NB4 (cell line): Measurements from ENCODE around the gene SLC25A26.

Experiments used
- DNase-seq: peaks from one replicate; pipeline ENCODE4 v3.0.0; 2010; ENCODE audit warnings: low read depth
- H3K4me3 ChIP-seq: one replicate; pipeline ENCODE4 v1.5.1; 2011; ENCODE audit warnings: mild to moderate bottlenecking, low read depth, low read length, moderate library complexity
- MYC ChIP-seq: IDR thresholded peaks from 2 replicates; pipeline ENCODE4 v1.6.1; 2011; ENCODE audit warnings: low read depth, low read length
- POLR2A ChIP-seq: IDR thresholded peaks from 2 replicates; pipeline ENCODE4 v1.6.1; 2011; ENCODE audit warnings: mild to moderate bottlenecking; ENCODE audit not compliant: insufficient read length; ENCODE audit errors: extremely low read depth
- TF ChIP-seq, protein P1 (sequence below): IDR thresholded peaks from one replicate; pipeline ENCODE4 v1.5.1; 2012; ENCODE audit warnings: low read depth, low read length
- TF ChIP-seq, protein P2 (sequence below): IDR thresholded peaks from 2 replicates; pipeline ENCODE4 v1.6.1; 2011; ENCODE audit warnings: low read depth, low read length

Gene SLC25A26

DNA sequence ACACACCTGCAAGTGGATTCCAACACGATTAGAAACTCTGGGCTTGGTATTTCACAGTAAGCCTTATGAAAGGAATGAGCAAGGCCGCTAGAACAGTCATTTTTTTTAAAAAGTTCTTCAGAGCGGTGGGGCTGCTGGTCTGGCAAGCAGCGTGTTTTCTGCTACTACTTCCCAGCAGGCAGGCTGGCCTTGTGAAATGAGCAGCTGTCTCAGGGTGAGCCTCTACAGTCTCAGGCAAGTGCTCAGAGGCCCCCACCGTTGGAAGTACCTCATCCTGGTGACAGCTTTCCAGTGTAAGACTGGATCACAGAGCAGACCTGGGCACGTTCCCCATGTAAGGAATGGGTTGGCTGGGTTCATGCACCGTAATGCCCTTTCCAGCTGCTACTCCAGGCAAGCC is 160.8 kb downstream of the SLC25A26 start:
- no peak overlapping the region for H3K4me3 ChIP-seq
- no peak for DNase-seq
- TF ChIP-seq, protein P1, sequence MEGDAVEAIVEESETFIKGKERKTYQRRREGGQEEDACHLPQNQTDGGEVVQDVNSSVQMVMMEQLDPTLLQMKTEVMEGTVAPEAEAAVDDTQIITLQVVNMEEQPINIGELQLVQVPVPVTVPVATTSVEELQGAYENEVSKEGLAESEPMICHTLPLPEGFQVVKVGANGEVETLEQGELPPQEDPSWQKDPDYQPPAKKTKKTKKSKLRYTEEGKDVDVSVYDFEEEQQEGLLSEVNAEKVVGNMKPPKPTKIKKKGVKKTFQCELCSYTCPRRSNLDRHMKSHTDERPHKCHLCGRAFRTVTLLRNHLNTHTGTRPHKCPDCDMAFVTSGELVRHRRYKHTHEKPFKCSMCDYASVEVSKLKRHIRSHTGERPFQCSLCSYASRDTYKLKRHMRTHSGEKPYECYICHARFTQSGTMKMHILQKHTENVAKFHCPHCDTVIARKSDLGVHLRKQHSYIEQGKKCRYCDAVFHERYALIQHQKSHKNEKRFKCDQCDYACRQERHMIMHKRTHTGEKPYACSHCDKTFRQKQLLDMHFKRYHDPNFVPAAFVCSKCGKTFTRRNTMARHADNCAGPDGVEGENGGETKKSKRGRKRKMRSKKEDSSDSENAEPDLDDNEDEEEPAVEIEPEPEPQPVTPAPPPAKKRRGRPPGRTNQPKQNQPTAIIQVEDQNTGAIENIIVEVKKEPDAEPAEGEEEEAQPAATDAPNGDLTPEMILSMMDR, result no peak
- TF ChIP-seq, protein P2, sequence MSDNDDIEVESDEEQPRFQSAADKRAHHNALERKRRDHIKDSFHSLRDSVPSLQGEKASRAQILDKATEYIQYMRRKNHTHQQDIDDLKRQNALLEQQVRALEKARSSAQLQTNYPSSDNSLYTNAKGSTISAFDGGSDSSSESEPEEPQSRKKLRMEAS, result no peak
- TF ChIP-seq MYC (no peak), POLR2A (no peak)

DNA sequence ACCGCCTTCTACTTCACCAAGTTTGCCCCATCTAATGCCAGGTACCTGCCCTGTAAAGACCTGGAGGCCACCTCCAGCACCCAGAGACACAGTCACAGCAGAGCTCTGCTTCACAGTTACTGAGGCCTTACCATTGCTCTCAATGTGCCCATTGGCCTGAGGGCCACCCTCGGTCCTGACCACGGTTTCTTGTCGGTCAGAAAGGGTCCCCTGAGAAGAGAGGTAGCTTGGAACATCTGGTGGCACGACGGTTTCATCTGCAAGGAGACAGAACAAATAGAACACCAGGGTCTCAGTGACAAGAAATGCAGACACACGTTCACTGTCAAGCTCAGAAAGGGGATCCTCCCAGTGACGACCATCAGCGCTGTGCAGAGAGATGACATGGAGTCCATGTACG is 161.3 kb downstream of the SLC25A26 start:
- no peak overlapping the region for H3K4me3 ChIP-seq
- no peak for DNase-seq
- TF ChIP-seq, protein P1, result no peak
- TF ChIP-seq POLR2A (no peak), MYC (no peak)
- TF ChIP-seq, protein P2, result no peak

DNA sequence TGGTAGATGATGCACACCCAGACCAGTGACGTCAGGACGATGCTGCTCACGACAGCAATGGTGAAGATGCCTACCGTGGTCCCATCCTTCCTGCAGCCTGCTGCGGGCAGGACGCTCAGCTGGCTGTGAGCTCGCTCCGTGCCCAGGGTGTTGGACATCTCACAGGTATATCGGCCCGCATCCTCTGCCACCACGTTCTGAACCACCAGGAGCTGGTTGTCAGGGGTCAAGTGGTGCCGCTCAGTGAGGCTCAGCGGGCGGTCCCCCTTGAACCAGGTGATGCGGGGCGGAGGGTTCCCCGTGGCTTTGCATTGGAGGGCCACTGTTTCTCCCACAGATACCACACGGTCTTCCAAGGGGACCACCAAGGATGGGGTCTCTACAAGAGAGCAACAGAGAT is 162.2 kb downstream of the SLC25A26 start:
- TF ChIP-seq, protein P1, result no peak
- TF ChIP-seq POLR2A (no peak), MYC (no peak)
- TF ChIP-seq, protein P2, result no peak
- DNase-seq, result no peak
- H3K4me3 ChIP-seq, result no peak overlapping the region

DNA sequence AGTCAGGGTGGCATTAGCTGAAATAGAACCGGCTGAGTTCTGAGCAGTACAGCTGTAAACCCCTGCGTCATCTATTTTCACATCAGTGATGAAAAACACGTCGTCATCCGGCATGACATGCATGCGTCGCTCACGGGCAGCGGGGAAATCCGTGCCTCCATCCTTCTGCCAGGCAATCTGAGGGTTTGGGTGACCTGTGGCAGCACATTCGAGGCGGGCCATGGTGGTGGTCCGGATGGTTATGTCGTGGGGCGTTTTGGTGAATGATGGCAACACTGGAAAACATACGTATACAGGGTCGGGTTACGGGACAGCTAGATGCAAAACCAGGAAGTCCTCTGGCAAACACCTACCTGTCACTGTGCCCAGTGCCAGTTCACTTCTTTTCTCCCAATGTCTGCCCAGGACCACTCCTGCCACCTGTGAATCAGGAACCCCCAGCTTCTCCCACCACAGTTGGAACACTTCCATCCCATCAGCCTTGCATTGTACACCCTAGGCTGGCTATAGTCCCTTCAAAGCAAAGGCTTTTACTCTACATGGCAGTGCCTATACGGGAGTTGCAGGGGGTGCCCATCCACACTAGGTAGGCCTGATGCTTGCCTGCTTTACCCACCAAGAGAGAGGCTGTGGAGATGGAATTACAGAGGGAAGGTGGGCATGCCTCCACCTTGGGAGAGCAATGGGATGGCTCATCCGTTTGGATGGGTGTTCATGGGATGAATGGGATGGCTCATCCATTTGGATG is 163.4 kb downstream of the SLC25A26 start:
- DNase-seq, result no peak
- no peak for TF ChIP-seq MYC
- TF ChIP-seq, protein P1, result no peak
- no peak for TF ChIP-seq POLR2A
- TF ChIP-seq, protein P2, result no peak
- H3K4me3 ChIP-seq, result no peak overlapping the region

DNA sequence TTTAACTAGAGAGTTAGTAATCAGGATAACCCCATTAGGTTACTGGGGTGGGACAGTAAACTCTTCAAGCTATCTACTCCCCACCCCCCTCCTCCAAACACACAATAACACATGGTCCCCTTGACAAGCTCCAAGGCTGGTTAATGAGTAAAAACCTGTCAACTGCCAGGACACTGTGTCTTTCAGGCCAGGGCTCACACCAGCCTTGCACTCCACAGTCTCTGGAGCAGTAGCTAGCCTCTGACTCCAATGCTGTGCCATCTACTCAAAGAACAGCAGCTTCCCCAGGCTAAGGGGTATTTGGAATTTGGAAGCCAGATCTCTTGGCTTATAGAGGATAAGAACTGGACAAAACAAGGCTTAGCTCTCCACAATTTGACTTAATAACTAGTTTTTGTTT is 164.3 kb downstream of the SLC25A26 start:
- TF ChIP-seq, protein P2, result no peak
- no peak for TF ChIP-seq POLR2A
- TF ChIP-seq, protein P1, result no peak
- TF ChIP-seq MYC, result no peak
- H3K4me3 ChIP-seq, result no peak overlapping the region
- no peak for DNase-seq
